HG03045 (cell line): ENCODE measurements around the gene CFDP1.

Source experiments
- ATAC-seq: cut with Tn5 transposase; IDR thresholded peaks from one replicate; pipeline ENCODE4 v1.9.1; 2021; ENCODE audit warnings: mild to moderate bottlenecking, moderate library complexity; ENCODE audit not compliant: unreplicated experiment

CFDP1 gene

DNA sequence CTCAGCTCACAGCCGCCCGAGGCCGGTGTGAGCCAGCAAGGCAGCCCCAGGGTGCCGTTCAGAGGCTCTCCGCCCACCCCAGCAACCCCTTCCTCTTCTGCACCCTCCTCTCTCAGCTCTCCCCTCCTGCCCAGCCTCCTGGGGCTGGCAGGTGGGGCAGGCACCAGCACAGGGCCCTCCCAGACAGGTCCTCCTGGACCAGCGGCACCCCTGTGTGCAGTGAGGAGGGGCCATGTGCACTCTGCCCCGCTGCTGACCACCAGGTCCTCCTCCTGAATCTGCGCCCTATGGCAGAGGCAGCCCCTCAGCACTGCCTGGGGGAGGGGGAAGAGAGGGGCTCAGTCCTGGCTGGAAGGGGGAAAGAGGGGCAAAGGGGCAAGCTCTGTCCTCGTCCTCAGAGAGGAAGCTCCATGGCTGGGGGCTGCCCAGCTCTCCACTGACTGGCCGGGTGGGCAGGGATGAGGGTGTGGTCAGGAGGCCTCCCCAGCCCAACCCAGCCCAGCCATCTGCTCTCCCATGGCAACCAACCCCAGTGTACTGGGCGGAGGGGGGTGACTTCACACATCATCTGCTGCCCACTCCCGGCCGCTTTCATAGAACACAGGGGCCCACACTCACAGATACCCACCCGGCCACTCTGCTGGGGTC lies 176.5 kb downstream of the CFDP1 start:
- no peak for ATAC-seq

DNA sequence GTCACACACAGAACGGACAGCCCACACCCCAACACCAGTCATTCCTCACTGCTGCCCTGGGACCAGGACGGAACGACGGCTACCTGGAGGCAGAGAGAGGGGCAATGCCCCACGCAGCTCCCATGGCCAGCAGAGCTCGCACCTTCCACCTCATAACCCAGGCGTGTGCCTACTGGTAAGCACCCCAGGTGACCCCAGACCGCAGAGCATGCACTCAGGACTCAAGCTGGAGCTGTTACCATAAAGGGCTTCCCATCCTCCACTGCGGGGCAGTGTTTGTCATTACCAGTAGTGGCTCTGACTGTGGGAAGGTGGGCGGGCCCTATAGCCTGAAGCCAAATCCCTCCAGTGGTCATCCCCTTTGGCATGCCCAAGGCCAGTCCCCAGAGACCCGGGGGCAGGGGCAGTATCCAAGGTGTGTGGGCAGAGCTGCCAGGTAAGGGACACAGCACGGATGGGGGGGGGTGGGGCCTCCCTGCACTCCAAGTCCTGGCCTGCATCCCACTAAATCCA lies 177.2 kb downstream of the CFDP1 start:
- no peak for ATAC-seq

- ATAC-seq, result no peak
These were observed 178.9 kb downstream of the CFDP1 start for GRCh38 chr16:75254359-75254837.

- no peak for ATAC-seq
These were observed 180.1 kb downstream of the CFDP1 start for GRCh38 chr16:75252946-75253911.

GRCh38 chr16:75252049-75252864 lies 181.0 kb downstream of the CFDP1 start:
- ATAC-seq, result no peak

- ATAC-seq, result peak; percentile 65
These were observed 181.8 kb downstream of the CFDP1 start, which contains the start of gene BCAR1 for GRCh38 chr16:75251280-75252048. TSS of gene BCAR1 (minus strand) at chr16:75251624. CDS start at chr16:75251482, 142 bp downstream.

DNA sequence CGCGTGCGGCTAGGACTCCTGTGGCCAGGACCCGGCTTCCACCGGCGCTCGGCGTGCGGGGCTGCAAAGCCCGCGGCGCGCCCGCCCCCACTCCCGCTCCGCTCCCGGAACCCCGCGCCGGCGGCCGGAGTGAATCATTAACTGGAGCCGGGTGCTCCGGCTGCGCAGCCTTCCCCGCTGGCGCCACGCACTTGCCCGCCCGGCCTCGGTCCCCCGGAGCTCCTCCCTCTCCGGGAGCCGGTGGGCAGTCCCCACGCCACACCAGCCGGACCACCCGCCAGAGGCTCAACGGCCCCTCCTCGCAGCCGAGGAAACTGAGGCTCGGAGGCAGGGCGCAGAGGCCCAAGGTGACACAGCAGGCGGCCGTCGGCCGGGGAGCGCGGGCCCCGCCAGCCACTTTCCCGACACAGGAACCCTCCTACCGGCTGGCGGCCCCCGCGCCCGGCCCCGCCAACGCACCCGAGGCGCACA lies 182.5 kb downstream of the CFDP1 start:
- peak; percentile 41 for ATAC-seq

DNA sequence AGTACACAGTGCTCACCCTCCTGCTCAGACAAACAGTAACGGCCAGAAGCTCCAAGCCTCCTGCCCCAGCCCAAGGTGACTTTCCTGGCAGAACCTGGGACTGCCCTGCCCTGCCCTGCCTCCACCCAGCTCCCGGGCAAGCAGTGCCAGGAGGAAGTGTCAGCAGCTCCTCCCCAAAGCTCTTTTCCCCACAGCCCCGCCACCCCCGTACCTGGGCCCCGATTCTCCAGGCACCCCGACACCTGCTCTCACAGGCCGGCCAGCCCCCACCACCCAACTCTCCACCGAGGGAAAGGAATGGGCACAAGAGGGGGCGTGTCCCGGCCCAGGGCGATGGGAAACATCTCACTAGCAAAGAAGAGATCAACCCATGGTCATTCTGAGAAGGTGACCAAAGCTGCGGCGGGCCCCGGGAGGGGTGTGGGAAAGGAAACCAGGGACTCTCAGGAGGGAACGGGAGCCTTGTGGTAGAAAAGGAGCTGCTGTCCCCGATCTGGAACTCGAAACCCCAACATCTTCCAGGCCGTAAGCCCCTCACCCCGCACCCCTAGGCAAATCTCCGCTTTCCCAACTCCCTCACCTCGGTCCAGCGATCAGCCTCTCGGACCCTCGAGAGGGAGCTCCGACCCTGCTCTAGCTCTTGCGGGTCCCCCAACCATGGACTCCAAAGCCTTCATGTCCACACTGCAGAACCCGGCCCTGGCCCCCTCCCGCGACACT lies 183.1 kb downstream of the CFDP1 start:
- ATAC-seq, result no peak

DNA sequence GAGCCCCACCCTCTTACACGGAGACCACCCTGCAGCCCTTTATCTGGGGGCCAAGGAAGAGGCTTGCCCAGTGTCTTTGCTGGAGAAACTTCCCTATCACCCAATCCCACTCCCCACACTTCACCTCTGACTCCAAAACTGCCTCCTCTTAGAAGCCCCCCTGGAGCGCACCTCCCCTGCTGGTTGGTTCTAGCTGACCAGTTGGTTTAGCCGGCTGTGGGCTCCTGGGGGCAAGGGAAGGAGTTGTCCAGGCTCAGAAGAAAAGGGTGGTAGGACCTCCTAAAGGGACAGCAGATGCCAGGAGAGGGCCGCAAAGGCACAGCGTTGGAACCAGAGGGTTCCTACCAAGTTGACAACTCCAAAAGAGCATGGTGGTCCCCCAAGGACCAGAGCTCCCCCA lies 183.9 kb downstream of the CFDP1 start:
- no peak for ATAC-seq

- no peak for ATAC-seq
These were observed 184.5 kb downstream of the CFDP1 start for GRCh38 chr16:75248536-75249380.

GRCh38 chr16:75248142-75248535 lies 185.2 kb downstream of the CFDP1 start:
- ATAC-seq, result no peak

DNA sequence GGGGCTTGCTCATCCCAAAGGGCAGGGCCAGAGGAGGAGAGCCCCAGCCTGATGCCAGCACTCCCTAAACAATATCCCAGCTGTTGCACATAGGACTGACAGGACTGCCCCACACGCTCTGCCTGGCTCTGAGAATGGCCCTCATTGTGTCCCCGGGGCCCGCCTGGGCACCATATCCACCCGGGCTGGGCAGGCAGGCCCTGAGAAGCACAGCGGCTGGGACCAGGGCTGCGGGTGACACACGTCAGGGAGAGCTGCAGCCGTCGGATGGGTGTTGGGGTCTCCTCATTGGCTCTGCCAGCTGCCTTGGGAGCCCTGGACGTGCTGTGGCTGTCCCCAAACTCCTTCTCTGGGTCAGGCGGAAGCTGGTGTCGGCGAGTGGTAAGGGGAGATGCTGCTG lies 186.1 kb downstream of the CFDP1 start:
- no peak for ATAC-seq

GRCh38 chr16:75246504-75247205 lies 186.6 kb downstream of the CFDP1 start:
- no peak for ATAC-seq

DNA sequence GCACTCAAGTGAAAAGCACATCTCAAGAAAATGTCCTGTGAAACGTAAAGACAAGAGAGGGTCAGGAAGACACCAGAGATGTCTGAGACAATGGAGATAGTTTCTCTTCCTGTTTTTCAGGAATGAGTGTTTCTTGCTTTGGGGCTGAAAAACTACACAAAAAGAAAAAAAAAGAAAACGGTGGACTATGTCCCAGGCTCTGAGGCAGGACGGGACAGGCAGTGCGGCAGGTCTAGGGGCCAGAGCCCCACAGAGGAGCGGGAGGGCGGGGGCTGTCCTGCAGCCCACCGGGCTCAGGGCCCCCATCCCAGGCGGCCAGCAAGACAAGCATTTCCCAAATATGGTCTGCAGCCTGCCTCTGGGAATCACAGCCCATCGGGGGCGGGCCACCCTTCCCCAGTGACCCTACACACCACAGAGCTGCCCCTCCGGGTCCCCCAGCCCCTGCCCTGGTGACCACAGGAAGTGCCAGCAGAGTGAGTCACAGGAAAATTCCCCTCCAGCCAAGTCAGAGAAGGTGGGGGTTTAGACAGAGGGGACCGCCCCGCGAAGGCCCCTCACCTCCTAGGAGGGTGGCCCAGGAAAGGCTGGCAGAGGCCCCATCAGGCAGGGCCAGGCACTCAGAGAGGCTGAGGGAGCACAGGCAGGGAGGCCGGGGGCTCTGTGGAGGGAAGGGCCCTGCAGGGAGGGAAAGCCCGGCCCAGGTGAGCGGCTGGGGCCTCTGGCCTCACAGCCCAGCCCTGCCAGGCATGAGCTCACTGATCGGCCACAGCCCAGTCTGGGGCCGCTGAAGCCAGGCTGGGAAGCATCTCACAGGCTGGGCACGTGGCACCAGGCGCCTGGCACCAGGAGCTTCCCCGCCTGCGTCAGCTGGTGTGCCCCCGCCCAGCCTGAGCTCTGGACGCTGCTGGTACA lies 188.2 kb downstream of the CFDP1 start:
- peak; percentile 35 for ATAC-seq

GRCh38 chr16:75244225-75244809 lies 189.0 kb downstream of the CFDP1 start:
- ATAC-seq, result no peak
